Gastroesophageal sphincter (tissue), 3 donors: ENCODE measurements around the gene HHAT.

ENCODE experiments used
- EP300 ChIP-seq: sonication (generic); formaldehyde crosslinking; IDR thresholded peaks from one replicate; pipeline ENCODE4 v1.6.1; 2017; ENCODE audit warnings: antibody characterized with exemption, mild to moderate bottlenecking
- POLR2A ChIP-seq, 2 donors: fragments of 450-650 bp; IDR thresholded peaks; one replicate each; pipeline ENCODE4 v1.6.1; 2017; ENCODE audit warnings: antibody characterized with exemption in 2 of 2, mild to moderate bottlenecking in 2 of 2, moderate library complexity in 1 of 2
- POLR2AphosphoS5 ChIP-seq: sonication (generic); formaldehyde crosslinking; IDR thresholded peaks from one replicate; pipeline ENCODE4 v1.6.1; 2017; ENCODE audit warnings: antibody characterized with exemption
- TF ChIP-seq, protein P1 (sequence below), 4 experiments: fragments of 200-600 bp in 2 of 4; fragments of 450-650 bp in 2 of 4; sonication (generic) in 1 of 4; IDR thresholded peaks; one replicate each; pipeline ENCODE4 v1.5.1; 2017 to 2019; ENCODE audit warnings: antibody characterized with exemption in 4 of 4, mild to moderate bottlenecking in 2 of 4, moderate library complexity in 2 of 4

DNA sequence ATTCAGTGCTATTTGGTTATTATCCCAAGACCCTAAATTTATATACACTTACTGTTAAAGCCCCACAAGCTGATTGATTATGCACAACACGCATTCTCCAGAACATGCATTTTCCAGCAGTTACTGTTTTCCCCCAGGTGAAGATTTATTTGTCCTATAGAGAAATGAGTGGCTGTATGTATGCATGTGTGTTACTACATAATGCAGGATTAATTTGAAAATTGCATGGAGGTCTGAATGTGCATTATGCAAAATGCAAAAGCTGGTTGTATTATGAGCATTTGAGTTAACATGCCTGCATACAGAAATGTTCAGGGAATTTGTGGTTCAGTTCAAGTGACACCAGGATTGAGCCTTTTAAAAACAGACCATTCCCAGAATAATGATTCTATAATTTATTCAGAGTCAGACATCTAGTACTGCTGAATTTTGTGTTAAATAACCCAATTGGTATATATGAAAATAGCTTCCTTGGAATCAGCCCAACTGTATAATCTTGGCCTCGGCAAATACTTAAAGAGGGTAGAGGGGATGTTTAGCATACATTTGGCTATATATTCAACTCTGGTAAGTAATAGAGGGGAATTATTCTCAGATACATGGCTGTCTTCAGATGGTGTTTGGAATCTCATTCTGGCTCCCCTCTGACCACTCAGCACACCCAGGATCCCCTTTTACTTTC is 320.0 kb downstream of the HHAT start:
- TF ChIP-seq, protein P1, sequence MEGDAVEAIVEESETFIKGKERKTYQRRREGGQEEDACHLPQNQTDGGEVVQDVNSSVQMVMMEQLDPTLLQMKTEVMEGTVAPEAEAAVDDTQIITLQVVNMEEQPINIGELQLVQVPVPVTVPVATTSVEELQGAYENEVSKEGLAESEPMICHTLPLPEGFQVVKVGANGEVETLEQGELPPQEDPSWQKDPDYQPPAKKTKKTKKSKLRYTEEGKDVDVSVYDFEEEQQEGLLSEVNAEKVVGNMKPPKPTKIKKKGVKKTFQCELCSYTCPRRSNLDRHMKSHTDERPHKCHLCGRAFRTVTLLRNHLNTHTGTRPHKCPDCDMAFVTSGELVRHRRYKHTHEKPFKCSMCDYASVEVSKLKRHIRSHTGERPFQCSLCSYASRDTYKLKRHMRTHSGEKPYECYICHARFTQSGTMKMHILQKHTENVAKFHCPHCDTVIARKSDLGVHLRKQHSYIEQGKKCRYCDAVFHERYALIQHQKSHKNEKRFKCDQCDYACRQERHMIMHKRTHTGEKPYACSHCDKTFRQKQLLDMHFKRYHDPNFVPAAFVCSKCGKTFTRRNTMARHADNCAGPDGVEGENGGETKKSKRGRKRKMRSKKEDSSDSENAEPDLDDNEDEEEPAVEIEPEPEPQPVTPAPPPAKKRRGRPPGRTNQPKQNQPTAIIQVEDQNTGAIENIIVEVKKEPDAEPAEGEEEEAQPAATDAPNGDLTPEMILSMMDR (IDR thresholded peaks at IDR 0.05), result no peak
- TF ChIP-seq POLR2A (IDR thresholded peaks at IDR 0.05) (no peak), POLR2AphosphoS5 (no peak), EP300 (no peak)
